Measurements from ENCODE around the gene SERPINA12.

SERPINA12 gene

DNA sequence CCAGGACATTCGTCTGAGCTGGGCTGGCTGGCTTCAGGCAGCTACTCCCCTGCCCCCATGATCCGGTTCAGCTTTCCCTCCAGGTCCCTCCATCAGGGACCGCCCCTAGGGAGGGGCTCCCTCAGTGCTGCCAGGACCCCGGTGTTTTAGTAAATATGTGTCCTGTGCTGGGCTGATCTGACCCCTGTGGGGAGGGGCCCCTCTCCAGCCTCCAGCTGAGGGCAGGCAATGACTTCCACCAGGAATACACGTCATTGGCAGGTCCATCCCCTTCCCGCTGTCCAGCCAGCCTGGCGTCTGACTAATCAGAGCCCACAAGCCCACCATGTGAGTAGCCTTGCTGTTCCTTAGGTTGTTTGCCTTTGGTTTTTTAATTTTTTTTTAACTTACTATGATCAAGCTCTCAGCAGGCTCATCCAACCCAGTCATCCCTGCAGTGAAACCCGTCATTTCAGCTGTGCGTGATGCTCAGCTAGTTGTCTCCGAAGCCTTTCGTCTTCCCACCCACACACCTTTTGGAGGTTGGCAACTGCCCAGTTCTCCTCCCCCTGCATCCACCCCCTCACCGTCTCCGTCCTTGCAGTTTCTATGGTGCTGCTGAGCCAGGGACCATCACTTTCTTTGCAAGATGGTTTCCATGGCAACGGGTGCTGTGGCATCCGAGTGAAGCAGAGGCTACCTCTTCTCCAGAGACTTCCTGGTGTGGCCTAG lies 36.0 kb upstream of the SERPINA12 start:
- no peaks in the 10 kb centered on the region for H3K4me1 ChIP-seq (ENCODE audit: control insufficient read depth, low read length)
- no peaks in the 10 kb centered on the region for H3K9me3 ChIP-seq (ENCODE audit: control insufficient read depth, insufficient read depth, low read length)
- no peak overlapping the region for H3K27ac ChIP-seq (ENCODE audit: low read depth, low read length)
- H3K36me3 ChIP-seq (ENCODE audit: control insufficient read depth, low read length): no peaks in the 10 kb centered on the region
- no peaks in the 10 kb centered on the region for H3F3A ChIP-seq (ENCODE audit: control insufficient read depth, insufficient read depth)
- no peaks in the 10 kb centered on the region for H3K79me2 ChIP-seq (ENCODE audit: control insufficient read depth, low read length)
- H3K27me3 ChIP-seq (ENCODE audit: control insufficient read depth, low read length): no peaks in the 10 kb centered on the region
- no peaks in the 10 kb centered on the region for H4K20me1 ChIP-seq (ENCODE audit: control insufficient read depth, insufficient read depth, low read depth, low read length)
- TF ChIP-seq EZH2phosphoT487 (IDR thresholded peaks at IDR 0.05; ENCODE audit: borderline replicate concordance, low read length): no peak
- TF ChIP-seq CTCF (IDR thresholded peaks at IDR 0.05; ENCODE audit: low read depth, low read length, poor library complexity, severe bottlenecking): no peak
- H3K9me2 ChIP-seq (replicated peaks; ENCODE audit: control insufficient read depth, low read length): no peaks in the 10 kb centered on the region
- H3K4me3 ChIP-seq (ENCODE audit: low read length): no peak overlapping the region
- no peak overlapping the region for H3K4me2 ChIP-seq (ENCODE audit: low read length)

- TF ChIP-seq EZH2phosphoT487 (IDR thresholded peaks at IDR 0.05; ENCODE audit: borderline replicate concordance, low read length) (no peak), CTCF (IDR thresholded peaks at IDR 0.05; ENCODE audit: low read depth, low read length, poor library complexity, severe bottlenecking) (no peak)
- Histone ChIP-seq H4K20me1 (ENCODE audit: control insufficient read depth, insufficient read depth, low read depth, low read length) (no peaks in the 10 kb centered on the region), H3K4me1 (ENCODE audit: control insufficient read depth, low read length) (no peaks in the 10 kb centered on the region), H3K9me3 (ENCODE audit: control insufficient read depth, insufficient read depth, low read length) (no peaks in the 10 kb centered on the region), H3K4me3 (ENCODE audit: low read length) (no peak overlapping the region), H3F3A (ENCODE audit: control insufficient read depth, insufficient read depth) (no peaks in the 10 kb centered on the region), H3K27ac (ENCODE audit: low read depth, low read length) (no peak overlapping the region), H3K9me2 (replicated peaks; ENCODE audit: control insufficient read depth, low read length) (no peaks in the 10 kb centered on the region), H3K4me2 (ENCODE audit: low read length) (no peak overlapping the region), H3K36me3 (ENCODE audit: control insufficient read depth, low read length) (no peaks in the 10 kb centered on the region), H3K27me3 (ENCODE audit: control insufficient read depth, low read length) (no peaks in the 10 kb centered on the region; the same call in 1 of the 2 replicates), H3K79me2 (ENCODE audit: control insufficient read depth, low read length) (no peaks in the 10 kb centered on the region)
Measured at GRCh38 chr14:94544726-94545125, 35.5 kb upstream of the SERPINA12 start.

GRCh38 chr14:94543449-94544124 lies 34.3 kb upstream of the SERPINA12 start:
- Histone ChIP-seq H3K9me3 (ENCODE audit: control insufficient read depth, insufficient read depth, low read length) (no peaks in the 10 kb centered on the region), H3K4me3 (ENCODE audit: low read length) (no peak overlapping the region), H3K4me1 (ENCODE audit: control insufficient read depth, low read length) (no peaks in the 10 kb centered on the region), H4K20me1 (ENCODE audit: control insufficient read depth, insufficient read depth, low read depth, low read length) (no peaks in the 10 kb centered on the region), H3K79me2 (ENCODE audit: control insufficient read depth, low read length) (no peaks in the 10 kb centered on the region), H3K27me3 (ENCODE audit: control insufficient read depth, low read length) (peaks cover 4% of the 10 kb centered on the region), H3K36me3 (ENCODE audit: control insufficient read depth, low read length) (no peaks in the 10 kb centered on the region), H3F3A (ENCODE audit: control insufficient read depth, insufficient read depth) (no peaks in the 10 kb centered on the region), H3K9me2 (replicated peaks; ENCODE audit: control insufficient read depth, low read length) (no peaks in the 10 kb centered on the region), H3K27ac (ENCODE audit: low read depth, low read length) (no peak overlapping the region), H3K4me2 (ENCODE audit: low read length) (no peak overlapping the region)
- TF ChIP-seq EZH2phosphoT487 (IDR thresholded peaks at IDR 0.05; ENCODE audit: borderline replicate concordance, low read length): no peak

DNA sequence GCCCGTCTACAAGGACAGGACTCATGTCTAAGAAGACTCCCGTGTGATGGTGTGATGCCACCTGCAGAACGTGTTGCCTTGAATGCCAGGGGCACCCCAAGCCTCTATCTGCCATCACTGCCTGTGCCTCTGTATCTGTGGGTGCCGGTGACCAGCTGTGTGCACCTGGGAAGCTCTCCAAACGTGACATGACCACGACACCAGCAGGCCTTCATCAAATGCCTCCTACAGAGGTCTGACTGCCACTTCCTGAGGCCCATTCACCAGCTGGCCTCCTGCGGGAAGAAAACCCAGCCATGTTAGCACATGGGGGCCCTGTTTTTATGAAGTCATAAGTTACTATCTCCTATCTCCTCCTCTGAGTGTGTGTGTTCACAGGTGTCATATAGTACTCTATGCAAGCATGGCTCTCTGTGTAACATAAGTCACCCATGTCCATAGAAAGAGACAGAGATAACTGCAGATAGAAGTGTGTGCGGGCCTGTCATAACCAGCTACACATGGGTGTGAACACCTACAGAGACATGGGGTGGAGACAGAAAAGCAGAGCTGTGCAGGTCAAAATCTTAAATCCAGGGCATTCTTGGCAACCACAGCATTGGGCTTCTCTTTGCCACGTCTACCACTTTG lies 33.7 kb upstream of the SERPINA12 start:
- no peaks in the 10 kb centered on the region for H4K20me1 ChIP-seq (ENCODE audit: control insufficient read depth, insufficient read depth, low read depth, low read length)
- peaks cover 6% of the 10 kb centered on the region for H3K4me1 ChIP-seq (ENCODE audit: control insufficient read depth, low read length)
- peaks cover 6% of the 10 kb centered on the region for H3K27me3 ChIP-seq (ENCODE audit: control insufficient read depth, low read length)
- no peaks in the 10 kb centered on the region for H3K36me3 ChIP-seq (ENCODE audit: control insufficient read depth, low read length)
- no peak overlapping the region for H3K4me3 ChIP-seq (ENCODE audit: low read length)
- H3K4me2 ChIP-seq (ENCODE audit: low read length): no peak overlapping the region
- no peaks in the 10 kb centered on the region for H3K9me2 ChIP-seq (replicated peaks; ENCODE audit: control insufficient read depth, low read length)
- no peak overlapping the region for H3K27ac ChIP-seq (ENCODE audit: low read depth, low read length)
- TF ChIP-seq CTCF (IDR thresholded peaks at IDR 0.05; ENCODE audit: low read depth, low read length, poor library complexity, severe bottlenecking): no peak
- no peak for TF ChIP-seq EZH2phosphoT487 (IDR thresholded peaks at IDR 0.05; ENCODE audit: borderline replicate concordance, low read length)
- H3K79me2 ChIP-seq (ENCODE audit: control insufficient read depth, low read length): no peaks in the 10 kb centered on the region
- no peaks in the 10 kb centered on the region for H3F3A ChIP-seq (ENCODE audit: control insufficient read depth, insufficient read depth)
- no peaks in the 10 kb centered on the region for H3K9me3 ChIP-seq (ENCODE audit: control insufficient read depth, insufficient read depth, low read length)
